GM19455 (cell line): ENCODE data around the gene FCRL6.
A peak's percentile ranks its signal among the peaks of the same experiment; 100 is the strongest.

ENCODE experiments used
- ATAC-seq: cut with Tn5 transposase; IDR thresholded peaks from one replicate; pipeline ENCODE4 v1.9.1; 2021; ENCODE audit not compliant: unreplicated experiment

Gene FCRL6, protein sequence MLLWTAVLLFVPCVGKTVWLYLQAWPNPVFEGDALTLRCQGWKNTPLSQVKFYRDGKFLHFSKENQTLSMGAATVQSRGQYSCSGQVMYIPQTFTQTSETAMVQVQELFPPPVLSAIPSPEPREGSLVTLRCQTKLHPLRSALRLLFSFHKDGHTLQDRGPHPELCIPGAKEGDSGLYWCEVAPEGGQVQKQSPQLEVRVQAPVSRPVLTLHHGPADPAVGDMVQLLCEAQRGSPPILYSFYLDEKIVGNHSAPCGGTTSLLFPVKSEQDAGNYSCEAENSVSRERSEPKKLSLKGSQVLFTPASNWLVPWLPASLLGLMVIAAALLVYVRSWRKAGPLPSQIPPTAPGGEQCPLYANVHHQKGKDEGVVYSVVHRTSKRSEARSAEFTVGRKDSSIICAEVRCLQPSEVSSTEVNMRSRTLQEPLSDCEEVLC

GRCh38 chr1:159802111-159802510, at the start of gene FCRL6:
TSS of gene FCRL6 (plus strand) at chr1:159802360. CDS start at chr1:159802425, 65 bp downstream.
- no peak for ATAC-seq

DNA sequence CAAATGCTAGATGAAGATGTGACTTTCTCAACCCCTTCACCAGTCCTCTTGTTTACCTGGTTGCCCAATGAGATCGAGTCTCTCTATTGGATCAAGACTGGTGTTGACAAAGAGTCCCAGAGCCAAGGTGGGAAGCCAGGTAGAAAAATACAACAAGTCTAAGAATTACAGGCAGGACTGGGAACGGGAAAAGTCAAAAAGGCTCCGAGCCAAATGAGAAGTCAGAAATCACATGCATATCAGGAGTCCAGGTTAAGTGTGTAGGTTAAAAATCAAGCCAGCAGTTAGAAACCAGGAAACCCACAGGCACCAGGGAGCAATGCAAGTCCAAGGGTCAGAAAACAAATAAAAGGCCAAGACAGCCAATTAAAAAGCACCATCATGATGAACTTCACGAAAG, 48.8 kb upstream of the FCRL6 start:
- ATAC-seq = no peak

GRCh38 chr1:159755451-159756007, 46.6 kb upstream of the FCRL6 start:
- no peak for ATAC-seq

DNA sequence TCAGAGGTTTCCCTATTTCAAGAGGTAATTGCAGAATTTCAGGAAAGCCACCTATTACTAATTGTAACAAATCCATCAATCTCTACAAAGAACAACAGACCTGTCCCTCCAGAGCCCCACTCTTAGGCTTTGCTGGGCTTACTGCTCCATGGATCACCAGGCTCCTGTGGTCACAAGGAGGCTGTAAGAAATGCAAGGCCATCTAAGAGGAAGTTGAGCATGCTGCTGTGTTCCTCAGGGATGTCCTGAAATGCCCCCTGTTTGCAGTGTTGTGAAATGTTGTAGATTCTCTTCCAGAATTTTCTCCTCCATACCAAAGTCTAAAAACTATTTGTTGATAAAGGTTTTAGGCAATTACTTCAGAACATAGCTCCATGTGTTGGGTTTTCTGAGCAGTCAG, 45.8 kb upstream of the FCRL6 start:
- no peak for ATAC-seq

GRCh38 chr1:159763686-159764085, 38.5 kb upstream of the FCRL6 start:
- no peak for ATAC-seq

GRCh38 chr1:159765806-159766205, 36.4 kb upstream of the FCRL6 start:
- ATAC-seq = no peak

DNA sequence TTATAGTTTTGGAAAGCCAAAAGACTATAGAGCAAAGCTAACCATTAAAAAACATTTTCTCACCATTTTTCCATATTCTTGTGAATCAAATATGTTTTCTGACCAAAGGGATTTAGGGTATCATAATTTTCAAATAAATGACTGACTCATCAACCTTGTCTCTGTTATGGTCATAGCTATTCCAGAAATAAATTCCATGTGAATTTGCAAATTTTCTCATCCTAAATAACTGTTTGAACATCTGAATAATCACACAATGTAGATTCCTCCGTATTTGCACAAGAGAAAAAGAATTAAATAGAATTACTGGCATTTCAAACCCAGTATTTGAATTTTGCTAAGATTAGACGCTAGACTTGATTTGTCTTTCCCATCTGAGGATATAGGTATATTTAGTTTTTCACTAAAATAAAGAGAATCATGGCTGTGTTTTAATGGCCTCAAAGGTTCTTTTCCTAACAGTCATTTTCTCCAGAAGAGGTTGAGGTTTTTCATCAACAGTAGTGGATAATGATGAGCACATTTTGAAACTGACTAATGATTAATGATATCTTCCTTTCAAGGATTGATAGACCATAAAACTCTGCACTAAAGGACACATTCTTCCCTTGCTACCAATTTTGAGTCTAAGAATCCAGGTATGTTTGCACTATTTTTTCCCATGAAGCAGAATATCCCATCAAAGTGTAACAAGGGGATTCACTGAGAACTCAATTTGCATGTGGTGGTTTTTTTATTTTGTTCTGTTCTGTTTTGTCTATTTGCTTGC, 30.8 kb upstream of the FCRL6 start:
- no peak for ATAC-seq

- ATAC-seq = no peak
Measured at GRCh38 chr1:159774465-159774864, 27.7 kb upstream of the FCRL6 start.

GRCh38 chr1:159775716-159776115, 26.4 kb upstream of the FCRL6 start:
- no peak for ATAC-seq

DNA sequence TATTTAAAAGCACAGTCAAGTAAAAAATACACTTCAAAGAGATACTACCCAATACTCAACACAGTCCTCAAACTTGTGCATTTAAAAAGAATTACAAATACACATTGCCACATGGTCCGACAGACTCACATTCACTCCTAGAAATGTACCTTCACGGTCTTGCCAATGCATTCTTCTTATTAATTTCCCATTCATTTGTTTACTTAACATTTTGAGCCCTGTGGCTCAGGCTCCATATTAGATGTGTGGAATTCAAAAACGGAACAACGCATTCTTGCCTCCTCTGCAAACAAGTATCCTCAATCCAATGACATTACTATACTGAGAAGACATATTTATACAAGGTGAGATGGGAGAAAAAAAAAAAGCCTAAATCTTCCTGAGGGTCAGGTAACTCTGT, 23.9 kb upstream of the FCRL6 start:
- ATAC-seq = no peak

DNA sequence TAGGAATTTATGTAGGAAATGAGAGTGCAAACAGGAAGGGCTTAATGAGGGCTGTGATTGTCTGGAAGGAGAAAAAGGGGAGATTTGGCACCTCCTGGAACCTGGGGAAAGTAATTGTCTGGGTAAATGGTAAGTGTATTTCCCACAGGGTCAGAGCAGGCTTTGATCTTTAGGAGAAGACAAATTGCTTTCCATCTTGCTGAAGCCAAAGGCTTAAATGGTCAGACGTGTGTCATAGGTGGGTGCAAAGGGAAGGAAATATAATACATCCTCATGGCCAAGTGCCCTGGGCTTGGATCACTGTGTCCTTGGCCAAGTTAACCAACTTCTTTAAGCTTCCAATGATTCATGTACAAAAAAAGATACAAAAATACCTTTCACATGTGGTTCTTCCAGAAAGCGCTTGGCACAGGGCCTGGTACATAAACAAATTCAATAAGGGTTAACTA, 22.7 kb upstream of the FCRL6 start:
- no peak for ATAC-seq

GRCh38 chr1:159780583-159781582, 21.3 kb upstream of the FCRL6 start, which contains the start of gene DUSP23:
TSS of gene DUSP23 (plus strand) at chr1:159780962. CDS start at chr1:159781101, 139 bp downstream.
- ATAC-seq = peak; percentile 99

DNA sequence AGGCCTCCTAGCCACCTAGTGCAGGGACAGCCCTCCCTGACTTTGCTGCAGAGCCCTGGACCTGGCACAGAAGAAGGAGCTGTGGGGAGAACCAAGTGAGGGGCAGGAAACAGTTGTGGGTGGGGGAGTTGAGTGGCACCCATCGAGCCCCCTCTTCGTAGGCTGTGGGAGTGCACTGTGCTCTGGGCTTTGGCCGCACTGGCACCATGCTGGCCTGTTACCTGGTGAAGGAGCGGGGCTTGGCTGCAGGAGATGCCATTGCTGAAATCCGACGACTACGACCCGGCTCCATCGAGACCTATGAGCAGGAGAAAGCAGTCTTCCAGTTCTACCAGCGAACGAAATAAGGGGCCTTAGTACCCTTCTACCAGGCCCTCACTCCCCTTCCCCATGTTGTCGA, 20.2 kb upstream of the FCRL6 start:
- no peak for ATAC-seq

DNA sequence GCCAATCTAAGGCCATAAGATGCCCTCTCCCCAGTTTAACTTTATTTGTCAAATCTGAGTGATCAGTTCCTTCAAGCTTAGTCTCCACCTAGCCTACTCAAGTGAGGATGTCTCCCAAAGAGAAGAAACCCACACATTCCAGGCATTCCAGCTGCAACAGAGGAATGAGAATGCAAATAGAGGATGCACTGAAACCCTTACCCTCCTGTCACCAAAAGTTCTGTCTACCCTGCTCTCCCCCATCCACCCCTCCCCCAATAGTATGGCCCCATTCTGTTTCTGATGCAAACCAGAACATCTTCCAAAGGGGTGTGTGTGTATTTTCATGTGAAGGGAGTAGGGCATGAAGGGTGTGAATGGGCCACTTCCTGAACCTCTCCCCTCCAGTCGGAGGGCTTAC, 18.4 kb upstream of the FCRL6 start:
- no peak for ATAC-seq

DNA sequence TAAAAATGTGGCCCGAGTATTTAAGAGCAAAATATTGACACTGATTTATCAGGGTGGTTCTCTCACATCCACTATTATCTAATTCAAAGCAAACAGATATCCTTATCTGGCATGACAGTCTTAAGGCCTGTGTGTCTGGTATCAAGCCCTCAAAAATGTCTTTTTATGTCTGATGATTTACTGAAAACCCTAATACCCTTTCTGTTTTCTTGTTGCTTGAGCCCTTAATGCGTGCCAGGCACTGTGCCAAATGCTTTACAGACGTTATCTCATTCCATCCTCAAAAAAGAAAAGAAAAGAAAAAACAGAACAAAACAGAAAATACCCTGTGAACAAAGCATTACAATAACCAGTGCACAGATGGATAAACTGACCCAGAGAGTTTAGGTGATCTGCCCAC, 15.7 kb upstream of the FCRL6 start:
- no peak for ATAC-seq

GRCh38 chr1:159786966-159787365, 15.2 kb upstream of the FCRL6 start:
- no peak for ATAC-seq

GRCh38 chr1:159790237-159790917, 11.8 kb upstream of the FCRL6 start:
- no peak for ATAC-seq

DNA sequence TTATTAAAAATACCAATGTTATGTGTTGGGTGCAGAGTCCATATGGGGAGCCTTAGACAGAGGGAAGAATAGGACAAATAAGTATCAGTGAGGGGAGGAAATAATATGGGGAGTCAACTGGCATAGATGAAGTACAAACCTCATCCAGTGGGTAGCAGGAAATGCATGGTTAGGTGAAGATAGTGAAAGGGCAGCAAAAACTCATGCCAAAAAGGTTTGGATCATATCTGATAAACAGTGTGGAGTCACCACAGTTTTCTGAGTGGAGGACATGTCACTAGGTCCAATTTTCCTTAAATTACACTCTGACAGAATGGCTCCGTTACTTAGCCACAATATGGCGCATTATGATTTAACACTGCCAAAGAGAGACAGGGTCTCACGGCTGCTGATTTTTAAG, 11.1 kb upstream of the FCRL6 start:
- no peak for ATAC-seq

DNA sequence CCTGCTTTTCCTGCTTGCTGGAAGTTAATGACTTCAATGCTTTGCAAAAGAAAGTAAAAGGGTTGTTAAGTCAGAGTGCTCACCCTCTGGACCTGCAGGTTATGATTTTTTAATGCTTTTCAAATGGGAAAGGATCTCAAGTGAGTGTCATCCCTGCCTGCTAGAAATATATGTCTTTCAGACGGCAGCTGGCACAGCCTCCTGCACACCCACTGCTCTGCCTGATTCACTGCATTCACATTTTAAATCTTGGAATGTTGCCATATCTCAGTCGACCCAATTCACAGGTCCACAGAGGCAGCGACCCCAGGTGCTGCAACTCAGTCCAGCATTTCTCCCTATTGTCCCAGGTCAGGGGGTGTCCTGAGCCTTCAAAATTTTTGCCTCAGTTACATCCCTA, 10.7 kb upstream of the FCRL6 start:
- no peak for ATAC-seq

GRCh38 chr1:159795534-159795933, 6.6 kb upstream of the FCRL6 start:
- ATAC-seq = no peak
